Thyroid gland (tissue), 4 donors: ENCODE results near the gene COPE.

Experiments used
- CTCF ChIP-seq, 6 experiments: fragments of 200-600 bp in 3 of 6; fragments of 450-650 bp in 3 of 6; sonication (generic) in 3 of 6; IDR thresholded peaks; one replicate each; pipeline ENCODE4 v1.5.1; 2016 to 2019; ENCODE audit warnings: antibody characterized with exemption in 6 of 6, mild to moderate bottlenecking in 2 of 6, inconsistent platforms in 1 of 6, moderate library complexity in 1 of 6
- POLR2A ChIP-seq, 2 donors: fragments of 450-650 bp; IDR thresholded peaks; one replicate each; pipeline ENCODE4 v1.6.1; 2017; ENCODE audit warnings: antibody characterized with exemption in 2 of 2, mild to moderate bottlenecking in 2 of 2, moderate library complexity in 1 of 2

DNA sequence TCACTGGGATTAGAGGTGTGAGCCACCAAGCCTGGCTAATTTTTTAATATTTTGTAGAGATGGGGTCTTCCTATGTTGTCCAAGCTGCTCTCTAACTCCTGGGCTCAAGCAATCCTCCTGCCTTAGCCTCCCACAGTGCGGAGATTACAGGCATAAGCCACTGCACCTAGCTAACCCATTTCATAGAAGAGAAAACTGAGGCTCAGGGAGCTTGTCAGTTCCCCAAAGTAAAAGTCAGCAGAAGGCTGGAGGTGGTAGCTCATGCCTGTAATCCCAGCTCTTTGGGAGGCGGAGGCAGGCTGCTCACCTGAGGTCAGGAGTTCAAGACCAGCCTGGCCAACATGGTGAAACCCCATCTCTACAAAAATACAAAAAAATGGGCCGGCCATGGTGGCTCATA lies 30.7 kb upstream of the COPE start:
- TF ChIP-seq CTCF (IDR thresholded peaks at IDR 0.05): no peak
- no peak for TF ChIP-seq POLR2A (IDR thresholded peaks at IDR 0.05)
